ENCODE data around the gene IFNL2.
"Not testable (repeated sequence)": the region's sequence is repeated elsewhere in the genome, so short reads cannot be mapped to it uniquely, and the experiment has no call there.

Gene IFNL2

DNA sequence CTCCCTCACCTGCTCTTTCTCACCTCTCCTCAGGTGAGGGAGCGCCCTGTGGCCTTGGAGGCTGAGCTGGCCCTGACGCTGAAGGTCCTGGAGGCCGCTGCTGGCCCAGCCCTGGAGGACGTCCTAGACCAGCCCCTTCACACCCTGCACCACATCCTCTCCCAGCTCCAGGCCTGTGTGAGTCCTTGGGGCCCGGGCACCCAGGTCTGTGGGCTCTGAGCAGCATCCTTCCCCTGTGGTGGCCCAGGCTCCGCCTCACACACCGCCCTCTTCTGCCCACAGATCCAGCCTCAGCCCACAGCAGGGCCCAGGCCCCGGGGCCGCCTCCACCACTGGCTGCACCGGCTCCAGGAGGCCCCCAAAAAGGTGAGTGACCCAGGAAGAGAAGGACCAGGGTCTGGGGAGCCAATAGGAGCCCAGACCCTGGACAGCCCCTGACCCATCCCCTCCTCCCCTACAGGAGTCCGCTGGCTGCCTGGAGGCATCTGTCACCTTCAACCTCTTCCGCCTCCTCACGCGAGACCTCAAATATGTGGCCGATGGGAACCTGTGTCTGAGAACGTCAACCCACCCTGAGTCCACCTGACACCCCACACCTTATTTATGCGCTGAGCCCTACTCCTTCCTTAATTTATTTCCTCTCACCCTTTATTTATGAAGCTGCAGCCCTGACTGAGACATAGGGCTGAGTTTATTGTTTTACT is 29.9 kb downstream of the IFNL2 start:
- DNase-seq = no peak

- DNase-seq = no peak
Observed at GRCh38 chr19:39299404-39299803, 31.2 kb downstream of the IFNL2 start.

DNA sequence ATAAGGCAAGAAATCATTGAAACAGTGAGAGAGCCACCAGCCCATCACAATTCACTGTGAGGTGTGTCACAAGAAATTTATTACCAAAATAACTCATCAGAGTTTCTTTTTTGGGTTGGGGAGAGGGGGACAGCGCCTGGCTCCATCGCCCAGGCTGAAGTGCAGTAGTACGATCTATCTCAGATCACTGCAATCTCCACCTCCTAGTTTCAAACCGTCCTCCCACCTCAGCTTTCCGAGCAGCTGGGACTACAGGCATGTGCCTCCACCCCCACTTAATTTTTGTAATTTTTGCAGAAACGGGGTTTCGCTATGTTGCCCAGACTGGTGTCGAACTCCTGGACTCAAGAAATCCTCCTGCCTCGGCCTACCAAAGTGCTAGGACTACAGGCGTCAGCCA is 31.6 kb downstream of the IFNL2 start:
- DNase-seq = no peak

- no peak for DNase-seq
Observed at GRCh38 chr19:39301021-39301420, 32.8 kb downstream of the IFNL2 start.

- no peak for DNase-seq
Observed at GRCh38 chr19:39301562-39301961, 33.4 kb downstream of the IFNL2 start.

GRCh38 chr19:39303373-39304184 is 35.4 kb downstream of the IFNL2 start:
- DNase-seq = no peak

DNA sequence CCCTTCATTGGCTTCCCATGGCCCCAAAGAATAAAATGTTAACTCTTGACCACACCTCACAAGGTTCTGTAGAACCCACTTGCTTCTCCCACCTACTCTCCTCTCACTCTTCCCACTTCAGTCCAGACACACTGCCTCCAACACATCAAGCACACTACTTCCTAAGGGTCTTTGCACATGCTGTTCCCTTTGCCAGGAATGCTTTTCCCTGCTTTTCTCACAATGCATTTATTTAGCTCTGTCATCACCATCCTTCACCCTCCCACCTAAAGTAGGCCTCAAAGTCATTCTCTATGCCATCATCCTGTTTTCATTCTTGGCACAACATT is 36.0 kb downstream of the IFNL2 start:
- DNase-seq = no peak

DNA sequence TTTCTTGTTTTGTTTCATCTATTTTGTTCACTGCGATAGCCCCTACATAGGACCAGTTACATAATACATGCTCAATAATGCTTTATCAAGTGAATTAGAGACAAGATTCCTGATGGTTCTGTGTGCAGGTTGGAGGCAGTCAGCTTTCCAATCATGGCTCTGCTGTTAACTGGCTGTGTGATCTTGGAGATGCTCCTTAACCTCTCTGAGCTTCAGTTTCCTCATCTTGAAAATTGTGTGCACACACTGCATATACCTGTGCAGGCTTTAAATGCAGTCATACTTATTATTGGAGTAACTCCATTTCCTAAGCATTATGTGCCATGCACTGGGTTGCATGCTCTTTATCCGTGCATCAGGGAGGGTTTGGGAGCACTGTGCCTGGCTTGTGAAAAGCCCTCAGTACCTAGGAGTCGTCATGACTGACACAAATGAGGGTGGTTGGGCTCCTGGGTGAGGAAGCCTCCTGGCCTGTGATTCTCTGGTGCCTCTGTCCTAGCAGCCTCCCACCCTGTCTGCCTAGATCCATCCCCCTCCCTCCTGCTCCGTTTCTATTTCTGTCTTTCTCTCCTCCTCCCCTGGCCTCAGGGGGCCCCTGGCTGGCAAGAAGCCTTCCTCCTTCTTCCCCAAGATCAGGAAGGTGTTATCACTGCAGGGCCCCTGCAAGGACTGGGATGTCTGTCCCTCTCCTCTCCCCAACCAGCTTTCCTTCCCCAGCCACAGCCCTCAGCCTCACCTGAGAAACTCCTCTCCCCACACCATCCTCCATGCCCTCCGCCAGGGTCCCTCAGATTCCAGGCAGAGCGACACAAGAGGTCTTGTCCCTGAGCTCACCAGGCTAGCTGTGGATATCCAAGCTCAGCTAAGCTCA is 36.7 kb downstream of the IFNL2 start:
- no peak for DNase-seq

- no peak for DNase-seq
Observed at GRCh38 chr19:39306075-39306474, 37.9 kb downstream of the IFNL2 start.

DNA sequence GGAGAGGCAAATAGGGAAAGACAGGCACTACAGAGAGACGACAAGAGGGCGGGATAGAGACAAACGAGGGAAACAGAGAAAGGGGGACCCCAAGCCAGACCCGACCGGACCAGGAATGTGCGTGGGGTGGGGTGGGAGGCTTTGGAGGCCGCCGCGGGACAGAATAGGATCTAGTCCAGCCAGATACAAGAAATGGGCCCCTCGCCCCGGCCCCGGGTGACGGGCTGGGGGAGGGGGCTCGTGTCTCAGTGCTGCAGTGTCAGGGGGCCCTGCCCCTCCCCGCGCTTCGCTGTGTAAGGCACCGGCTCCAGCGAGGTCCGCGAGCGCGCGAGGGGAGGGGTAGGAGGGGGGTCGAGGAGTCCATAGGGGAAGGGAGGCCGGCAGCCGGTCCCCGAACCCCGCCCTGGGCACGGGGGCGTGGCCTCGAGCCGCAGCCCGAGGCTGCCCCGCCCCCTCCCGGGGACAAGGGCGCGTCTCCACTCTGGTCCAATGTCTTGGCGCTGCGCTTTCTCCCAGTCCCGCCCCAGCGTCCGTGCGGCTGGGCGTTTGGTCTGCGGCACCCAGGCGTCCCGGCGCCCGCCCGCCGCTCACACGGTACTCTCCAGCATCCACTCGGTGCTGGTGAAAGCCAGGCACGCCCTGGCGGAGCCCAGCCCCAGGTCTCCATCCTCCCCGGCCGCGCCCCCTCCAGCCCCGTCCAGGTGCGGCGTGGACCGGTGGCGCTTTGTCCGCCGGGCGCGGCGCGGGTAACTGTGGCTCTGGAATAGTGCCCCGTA is 39.0 kb downstream of the IFNL2 start:
- no peak for DNase-seq

DNA sequence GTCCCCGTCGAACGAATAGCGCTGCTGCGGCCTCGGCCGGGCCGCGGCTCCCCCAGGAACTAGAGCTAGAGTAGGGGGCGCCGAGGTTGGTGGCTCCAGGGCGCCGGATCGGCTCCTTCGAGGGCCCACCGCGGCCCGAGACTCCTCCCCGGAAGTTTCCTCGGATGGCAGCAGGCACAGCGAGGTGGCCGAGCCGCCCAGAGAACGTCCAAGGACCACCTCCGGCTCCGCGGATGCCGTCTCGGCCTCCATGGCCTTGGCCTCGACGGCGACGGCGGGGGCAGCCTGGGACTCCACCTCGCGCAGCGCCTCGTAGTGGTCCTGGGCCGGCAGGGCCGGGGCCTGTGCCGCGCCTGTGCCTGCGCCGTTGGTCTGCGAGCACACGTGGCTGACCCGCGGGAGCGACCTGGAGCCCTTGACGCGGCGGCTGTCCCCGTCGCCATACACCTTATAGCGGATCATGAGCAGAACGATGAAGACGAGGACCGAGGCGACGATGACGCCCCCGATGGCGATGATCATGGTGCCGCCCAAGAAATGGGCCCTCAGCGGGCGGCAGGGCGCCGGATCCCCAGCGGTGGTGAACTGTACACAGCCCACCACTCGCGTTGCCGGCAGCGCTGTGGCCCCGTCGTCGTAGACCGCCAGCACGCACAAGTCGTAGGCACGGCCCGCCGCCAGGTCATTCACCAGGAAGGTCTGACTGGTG is 39.8 kb downstream of the IFNL2 start:
- no peak for DNase-seq

DNA sequence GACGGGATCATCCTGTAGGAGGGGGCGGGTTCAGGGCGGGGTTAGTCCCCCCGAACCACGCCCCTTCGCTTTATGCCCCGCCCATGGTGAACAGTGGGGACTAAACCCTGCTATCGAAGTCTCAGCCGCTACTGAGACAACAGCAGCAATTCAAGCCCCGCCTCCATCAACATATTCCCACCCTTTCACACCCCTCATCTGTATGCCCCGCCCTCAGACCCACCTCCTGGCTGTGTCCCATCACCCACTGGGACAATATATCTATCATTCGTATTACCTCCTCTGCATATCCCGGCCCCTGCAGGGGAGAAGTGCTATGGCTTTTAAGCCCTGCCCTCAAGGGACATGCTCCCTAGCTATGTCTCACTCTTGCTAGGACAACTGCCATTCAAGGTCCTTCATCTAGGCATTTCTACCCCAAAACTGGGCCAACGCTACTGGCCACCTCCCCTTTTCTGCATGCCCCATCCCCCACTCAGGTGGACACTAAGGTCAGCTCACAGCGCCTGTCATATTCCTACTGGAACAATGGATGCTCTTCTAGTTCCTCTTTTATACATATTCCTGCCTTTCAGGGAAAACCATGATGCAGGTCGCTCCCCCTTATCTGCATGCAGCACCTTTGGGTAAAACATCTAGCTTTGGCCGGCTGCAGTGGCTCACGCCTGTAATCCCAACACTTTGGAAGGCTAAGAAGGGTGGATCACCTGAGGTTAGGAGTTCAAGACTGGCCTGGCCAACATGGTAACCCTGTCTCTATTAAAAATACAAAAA is 40.5 kb downstream of the IFNL2 start:
- no peak for DNase-seq

DNA sequence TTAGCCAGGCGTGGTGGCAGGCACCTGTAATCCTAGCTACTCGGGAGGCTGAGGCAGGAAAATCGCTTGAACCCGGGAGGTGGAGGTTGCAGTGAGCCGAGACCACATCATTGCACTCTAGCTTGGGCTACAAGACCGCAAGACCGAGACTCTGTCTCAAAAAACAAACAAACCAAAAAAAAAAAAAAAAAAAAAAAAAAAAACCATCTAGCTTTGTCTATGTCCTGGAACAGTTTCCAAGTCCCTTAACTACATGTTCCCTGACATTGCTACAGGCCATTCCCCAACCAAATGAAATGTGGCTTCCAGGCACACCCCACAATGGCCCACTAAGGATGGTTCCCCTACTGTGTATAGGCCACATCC is 41.1 kb downstream of the IFNL2 start:
- DNase-seq = not testable (repeated sequence)

GRCh38 chr19:39310558-39311311 is 42.5 kb downstream of the IFNL2 start:
- no peak for DNase-seq

GRCh38 chr19:39314016-39314728 is 46.0 kb downstream of the IFNL2 start:
- no peak for DNase-seq

DNA sequence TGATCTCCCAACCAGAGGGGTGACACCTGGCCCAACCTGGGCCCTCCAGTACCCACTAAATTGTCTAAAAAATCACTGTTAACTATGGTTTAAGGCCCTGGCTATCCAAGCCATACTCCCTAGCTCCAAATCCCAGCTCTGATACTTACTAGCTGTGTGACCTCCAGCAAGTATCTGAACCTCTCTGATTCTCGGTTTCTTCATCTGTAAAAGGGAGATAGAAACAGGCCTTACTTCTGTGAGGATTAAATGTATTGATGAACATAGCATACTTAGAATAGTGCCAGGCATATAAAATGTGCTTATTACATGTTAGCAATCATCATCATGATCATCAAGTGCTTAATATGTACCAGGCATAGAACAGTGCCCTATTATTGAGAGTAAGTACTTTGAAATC is 47.7 kb downstream of the IFNL2 start:
- DNase-seq = no peak

DNA sequence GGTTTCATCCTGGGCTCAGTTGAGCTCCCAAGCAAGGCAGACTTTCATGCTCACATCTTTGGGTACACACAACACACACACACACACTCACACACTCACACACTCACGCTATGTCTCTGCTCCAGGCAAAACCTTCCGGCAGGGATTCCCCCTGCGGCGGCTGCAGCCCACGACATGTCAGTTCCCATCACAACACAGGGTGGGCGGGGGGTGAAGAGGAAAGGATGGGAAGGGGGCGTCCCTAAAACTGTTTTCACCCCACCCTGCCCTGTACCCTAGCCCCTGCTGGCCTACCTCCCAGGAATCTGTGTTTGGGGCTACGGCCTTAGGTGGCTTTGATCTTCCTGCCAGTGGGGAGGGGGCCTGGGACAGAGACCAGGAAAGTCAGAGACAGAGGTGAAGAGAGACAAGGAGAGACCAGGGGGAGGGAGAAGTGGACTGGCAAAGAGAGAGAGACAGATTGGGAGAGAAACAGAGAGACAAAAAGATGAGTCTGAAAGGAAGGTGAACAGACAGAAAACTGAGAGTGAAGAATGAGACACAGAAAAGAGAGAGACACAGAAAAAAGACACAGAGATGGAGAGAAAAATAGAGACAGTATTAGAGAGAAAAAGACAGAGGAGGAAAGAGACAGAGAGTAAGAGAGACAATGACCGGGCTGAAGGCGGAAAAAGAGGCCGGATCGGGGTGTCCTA is 48.6 kb downstream of the IFNL2 start:
- DNase-seq = no peak

DNA sequence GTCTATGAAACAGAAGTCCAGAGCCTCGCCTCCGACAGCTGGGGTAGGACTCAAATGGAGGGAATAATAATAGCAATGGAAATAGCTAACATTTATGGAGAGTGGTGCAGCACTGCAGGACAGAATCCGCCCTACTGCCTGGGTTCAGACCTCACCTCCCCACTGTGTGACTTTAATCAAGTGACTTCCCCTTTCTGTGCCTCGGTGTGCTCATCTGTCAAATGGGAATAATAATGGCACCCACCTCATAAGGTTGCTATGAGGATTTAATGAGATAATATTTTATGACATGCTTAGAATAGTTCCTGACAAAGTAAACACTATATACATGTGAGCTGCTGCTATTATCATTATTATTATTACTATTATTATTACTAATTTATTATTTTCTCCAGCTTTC is 49.3 kb downstream of the IFNL2 start:
- DNase-seq = no peak

DNA sequence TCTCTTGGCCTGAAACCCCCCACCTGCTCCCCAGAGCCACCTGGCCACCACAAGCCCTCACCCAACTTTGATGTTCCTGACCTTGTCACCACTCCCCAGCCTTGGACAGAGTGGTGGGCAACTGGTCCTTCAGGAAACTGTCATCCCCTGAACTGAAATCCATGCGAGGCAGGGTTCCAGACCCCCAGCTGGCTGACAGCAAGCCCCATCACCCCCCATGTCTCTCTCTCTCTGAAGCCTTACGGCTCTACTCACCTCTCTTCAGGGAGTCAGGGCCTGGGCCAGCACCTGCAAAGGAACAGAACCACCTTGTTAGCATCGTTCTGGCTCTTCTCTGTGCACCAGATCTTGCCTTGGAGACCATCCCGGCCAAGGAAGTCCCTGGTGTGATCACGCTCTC is 49.9 kb downstream of the IFNL2 start:
- no peak for DNase-seq

All from kidney glomerular epithelial cell (primary cell).